Stimulated activated CD8-positive, alpha-beta memory T cell treated with anti-CD3 and anti-CD28 coated beads, Interleukin-12 subunit alpha, Interleukin-12 subunit beta, amount 100 ng/mL, for 24 hours (primary cell): ENCODE results near the gene PLA2G7.

Experiments
- DNase-seq: peaks from one replicate; pipeline ENCODE4 v3.0.0-alpha.2; 2020; ENCODE audit errors: extremely low read depth

Gene PLA2G7

DNA sequence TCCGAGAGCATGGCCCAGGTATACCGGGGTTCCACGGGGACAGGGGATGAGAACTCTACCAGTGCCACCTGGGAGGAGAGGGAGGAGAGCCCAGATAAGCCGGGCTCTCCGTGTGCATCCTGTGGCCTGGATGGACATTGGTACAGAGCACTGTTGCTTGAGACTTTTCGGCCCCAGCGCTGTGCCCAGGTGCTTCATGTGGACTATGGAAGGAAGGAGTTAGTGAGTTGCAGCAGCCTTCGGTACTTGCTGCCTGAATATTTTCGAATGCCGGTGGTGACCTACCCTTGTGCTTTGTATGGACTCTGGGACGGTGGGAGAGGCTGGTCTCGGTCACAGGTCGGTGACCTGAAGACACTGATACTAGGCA is 46.2 kb downstream of the PLA2G7 start:
- no peak for DNase-seq

DNA sequence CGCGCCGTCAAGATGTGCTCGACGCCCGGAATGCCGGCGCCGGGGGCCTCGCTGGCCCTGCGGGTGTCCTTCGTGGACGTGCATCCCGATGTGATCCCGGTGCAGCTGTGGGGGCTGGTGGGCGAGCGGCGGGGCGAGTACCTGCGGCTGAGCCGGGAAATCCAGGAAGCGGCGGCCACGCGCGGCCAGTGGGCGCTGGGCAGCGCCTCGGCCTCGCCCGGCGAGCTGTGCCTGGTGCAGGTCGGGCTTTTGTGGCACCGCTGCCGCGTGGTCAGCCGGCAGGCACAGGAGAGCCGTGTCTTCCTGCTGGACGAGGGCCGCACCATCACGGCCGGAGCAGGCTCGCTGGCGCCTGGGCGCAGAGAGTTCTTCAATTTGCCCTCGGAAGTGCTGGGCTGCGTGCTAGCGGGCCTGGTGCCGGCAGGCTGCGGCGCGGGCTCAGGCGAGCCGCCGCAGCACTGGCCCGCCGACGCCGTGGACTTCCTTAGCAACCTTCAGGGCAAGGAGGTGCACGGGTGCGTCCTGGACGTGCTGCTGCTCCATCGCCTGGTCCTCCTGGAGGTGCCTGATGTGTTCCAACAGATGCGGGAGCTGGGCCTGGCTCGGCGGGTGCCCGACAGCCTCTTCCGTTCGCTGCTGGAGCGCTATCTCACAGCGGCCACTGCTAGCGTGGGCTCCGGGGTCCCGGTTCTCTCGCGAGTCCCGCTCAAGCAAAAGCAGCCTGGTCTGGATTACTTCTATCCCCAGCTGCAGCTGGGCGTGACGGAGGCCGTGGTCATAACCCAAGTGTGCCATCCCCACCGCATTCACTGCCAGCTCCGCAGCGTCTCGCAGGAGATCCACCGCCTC is 46.8 kb downstream of the PLA2G7 start:
- DNase-seq = no peak

DNA sequence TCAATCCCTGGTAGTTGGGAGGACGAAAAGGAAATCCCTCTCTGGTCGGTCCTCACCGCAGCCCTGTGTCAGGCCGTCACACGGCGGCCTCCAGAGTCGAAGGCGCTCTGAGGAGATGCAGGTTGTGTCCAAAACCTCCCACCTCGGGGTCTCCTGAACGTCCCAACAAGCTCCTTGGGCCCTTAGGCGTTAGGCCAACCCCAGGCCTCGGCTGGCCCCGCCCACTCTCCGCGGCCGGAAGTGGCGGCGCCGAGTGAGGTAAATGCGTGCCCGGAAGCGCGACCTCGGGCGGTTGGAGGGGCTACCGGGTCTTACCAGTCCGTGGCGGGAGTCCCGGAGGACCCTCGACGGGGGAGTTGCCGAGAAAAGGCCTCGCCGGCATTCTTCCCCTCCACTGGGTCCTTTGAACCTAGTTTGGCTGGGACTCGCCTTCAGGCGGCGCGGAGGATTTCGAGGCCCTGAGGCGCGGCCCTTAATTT is 47.5 kb downstream of the PLA2G7 start, which contains the start of gene TDRD6:
TSS of gene TDRD6 (plus strand) at position 267 of the 479 bp plus-strand sequence. CDS start 244 bp downstream, outside the sequence.
- no peak for DNase-seq

DNA sequence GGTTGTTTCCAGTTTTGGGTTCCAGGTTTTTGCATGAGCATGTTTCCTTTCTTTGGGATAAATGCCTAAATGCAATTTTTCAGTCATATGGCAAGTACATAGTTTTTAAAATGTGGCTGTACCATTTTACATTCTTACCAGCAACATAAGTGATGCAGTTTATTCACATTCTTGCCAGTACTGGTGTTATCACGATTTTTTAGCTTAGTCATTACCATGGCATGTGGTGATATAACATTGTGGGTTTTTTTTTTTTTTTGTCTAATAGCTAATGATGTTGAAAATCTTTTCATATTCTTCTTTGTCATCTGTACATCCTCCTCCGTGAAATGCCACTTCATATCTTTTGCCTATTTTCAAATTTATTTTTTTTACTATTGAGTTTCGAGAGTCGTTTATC is 50.4 kb downstream of the PLA2G7 start:
- no peak for DNase-seq

DNA sequence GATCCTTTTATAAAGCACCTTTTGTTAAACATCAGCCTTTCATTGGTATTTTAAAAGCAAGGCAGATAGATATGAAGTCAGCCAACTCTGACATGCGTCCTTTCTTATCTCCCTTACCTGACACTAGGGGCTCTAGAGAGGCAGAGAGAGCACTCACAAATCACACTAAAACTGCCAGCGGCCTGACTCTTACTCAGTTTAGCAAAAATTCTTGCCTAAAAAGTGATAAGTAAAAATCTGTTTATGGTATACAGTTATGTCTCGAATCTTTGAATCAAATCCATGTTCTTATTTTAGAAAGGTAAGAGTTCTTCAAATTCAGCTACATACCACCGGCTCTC is 57.9 kb downstream of the PLA2G7 start:
- DNase-seq = no peak

DNA sequence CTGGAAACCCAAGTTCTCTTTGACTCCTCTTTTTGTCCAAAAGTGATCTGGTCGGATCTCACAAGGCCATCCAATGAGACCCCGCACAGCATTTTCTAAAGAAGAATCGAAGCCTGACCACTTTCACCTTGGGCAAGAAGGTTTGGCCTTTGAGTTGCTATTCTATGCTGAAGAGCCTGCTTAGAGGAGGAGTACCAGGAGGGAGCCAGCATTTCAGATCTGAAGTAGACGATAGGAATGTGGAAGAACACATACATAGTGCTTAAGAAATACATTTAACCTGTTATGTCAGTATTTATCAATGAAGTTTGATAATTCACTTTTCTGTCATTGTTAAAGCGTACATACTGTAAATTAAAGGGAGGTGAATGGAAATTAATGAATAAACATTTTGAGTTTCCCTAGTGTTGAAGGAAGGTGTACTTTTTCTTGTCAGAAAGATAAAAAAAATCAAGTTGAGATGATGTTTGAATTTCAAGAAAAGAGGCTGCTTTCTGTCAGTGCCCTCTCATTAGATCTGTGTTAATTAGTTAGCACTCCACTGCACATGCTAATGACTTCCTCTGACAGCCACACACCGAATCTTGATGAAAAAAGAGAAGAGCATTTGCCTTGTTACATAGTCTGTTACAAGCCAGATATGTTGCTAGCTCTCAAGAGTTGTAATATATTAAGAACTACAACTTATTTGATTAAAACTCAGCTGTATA is 58.4 kb downstream of the PLA2G7 start:
- no peak for DNase-seq

DNA sequence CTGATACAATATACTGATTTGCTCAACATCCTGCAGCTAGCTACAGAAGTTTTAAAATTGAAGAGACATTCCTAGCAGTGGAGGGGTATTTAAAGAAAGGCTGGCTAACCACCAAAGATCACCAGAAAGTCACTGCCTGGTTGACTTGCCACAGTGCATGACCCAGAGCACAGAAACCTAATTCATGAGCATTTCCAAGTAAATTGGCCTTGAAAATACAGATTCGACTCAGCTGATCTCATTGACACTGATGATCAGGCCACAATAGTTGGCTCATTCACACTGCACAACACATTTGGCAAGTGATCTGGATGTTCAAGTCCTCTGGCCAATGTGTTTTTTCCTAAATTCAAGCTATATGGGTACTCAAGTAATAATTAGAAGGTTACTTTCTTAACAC is 60.8 kb downstream of the PLA2G7 start:
- no peak for DNase-seq

DNA sequence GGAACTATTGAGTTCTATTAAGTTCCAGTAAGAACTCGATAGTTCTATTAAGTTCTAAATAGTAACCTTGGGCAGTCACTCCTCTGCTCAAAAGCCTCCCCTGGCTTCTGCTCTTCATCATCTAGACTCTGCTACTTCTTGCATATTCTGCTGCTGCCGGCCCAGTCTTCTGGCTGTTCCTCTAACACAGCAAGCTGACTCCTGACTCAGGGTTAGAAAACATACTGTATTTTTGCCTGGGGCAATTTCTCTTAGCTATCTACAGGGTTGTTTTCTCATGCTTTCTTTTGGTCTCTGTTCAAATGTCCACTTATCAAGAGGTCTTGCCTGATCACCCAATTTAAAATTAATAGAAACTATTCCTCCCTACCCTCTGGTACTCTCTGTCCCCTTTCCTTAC is 67.8 kb downstream of the PLA2G7 start:
- no peak for DNase-seq

DNA sequence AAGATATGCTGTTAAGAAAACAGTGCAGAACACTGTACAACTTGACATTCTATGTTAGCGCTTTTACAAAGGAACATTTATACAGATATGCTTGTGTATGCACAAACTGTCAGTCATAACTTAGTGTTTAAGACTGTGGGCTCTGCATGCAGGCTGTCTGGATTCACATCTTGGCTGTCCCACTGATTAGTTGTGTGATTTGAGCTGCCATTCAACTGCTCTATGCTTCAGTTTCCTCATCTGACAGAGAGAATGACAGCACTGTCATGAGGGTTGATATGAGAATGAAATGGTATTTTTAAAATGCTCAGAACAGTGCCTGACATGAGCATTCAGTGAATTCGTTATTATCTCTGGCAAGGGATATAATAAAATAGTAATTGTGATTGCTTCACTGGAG is 73.7 kb downstream of the PLA2G7 start:
- DNase-seq = no peak

DNA sequence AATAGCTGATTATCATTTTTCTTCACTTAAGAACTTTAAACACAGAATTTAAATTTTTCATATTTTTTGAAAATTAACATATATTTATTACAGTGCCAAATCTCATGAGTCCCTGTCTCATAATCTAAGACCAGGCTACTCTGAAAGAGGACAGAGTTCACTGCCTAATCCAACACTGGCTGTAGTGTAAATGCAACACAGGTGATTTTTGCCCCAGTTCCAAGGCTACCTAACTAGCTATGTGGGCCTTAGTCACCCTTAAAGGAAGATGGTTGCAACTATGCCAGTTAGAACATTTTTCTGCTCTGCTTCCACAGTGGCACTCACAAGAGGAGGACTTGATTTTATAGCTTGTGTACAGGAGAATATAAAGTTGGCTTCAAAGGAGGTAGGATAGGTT is 77.5 kb downstream of the PLA2G7 start:
- no peak for DNase-seq

DNA sequence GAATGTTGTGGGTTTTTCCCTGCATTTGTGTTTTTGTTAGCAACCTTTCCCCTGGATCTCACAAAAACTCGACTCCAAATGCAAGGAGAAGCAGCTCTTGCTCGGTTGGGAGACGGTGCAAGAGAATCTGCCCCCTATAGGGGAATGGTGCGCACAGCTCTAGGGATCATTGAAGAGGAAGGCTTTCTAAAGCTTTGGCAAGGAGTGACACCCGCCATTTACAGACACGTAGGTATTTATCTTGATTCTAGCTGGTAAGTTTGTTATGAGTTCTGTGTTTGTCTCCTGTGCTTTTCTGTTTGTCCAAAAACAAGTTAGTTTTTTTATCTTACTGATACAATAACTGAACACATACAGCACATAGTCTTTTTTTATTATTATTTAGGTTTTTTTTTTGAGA is 79.4 kb downstream of the PLA2G7 start:
- DNase-seq = no peak
